Type B pancreatic cell (in vitro differentiated cells): ENCODE results near the gene DNAJB9. TPM values are rescaled to one million over a fixed set of nuclear protein-coding genes. Genes with fewer than 3 reads are reported as not detected.

ENCODE experiments used
- DNase-seq: peaks from one replicate; pipeline ENCODE4 v3.0.0; 2021; ENCODE audit warnings: mixed read lengths; ENCODE audit not compliant: unreplicated experiment; ENCODE audit errors: extremely low spot score
- H3K27ac Mint-ChIP-seq: 2 replicates; pipeline ENCODE4 v1.8.0; 2021; ENCODE audit warnings: mild to moderate bottlenecking, mixed read lengths
- H3K27me3 Mint-ChIP-seq: 2 replicates; pipeline ENCODE4 v1.8.0; 2021; ENCODE audit warnings: mixed read lengths
- H3K36me3 Mint-ChIP-seq: 2 replicates; pipeline ENCODE4 v1.8.0; 2021; ENCODE audit warnings: mixed read lengths
- H3K4me1 Mint-ChIP-seq: one replicate; pipeline ENCODE4 v1.8.0; 2021; ENCODE audit warnings: mixed read lengths; ENCODE audit not compliant: unreplicated experiment
- H3K4me3 Mint-ChIP-seq: 2 replicates; pipeline ENCODE4 v1.8.0; 2021; ENCODE audit warnings: mild to moderate bottlenecking, mixed read lengths
- H3K9me3 Mint-ChIP-seq: 2 replicates; pipeline ENCODE4 v1.8.0; 2021; ENCODE audit warnings: mixed read lengths
- CTCF ChIP-seq: fragments of 200-600 bp; sonication (generic); conservative IDR thresholded peaks from 2 replicates; pipeline ENCODE4 v1.5.0; 2021; ENCODE audit warnings: antibody characterized with exemption, mild to moderate bottlenecking
- long read RNA-seq: library from polyadenylated mRNA; unstranded; transcript quantifications from one replicate; pipeline ENCODE4 v2.0.0, GENCODE V29; 2020
- total RNA-seq: library from RNA; stranded (reverse); gene quantifications from 2 replicates; pipeline ENCODE4 v1.2.1, GENCODE V29; 2021; ENCODE audit warnings: low replicate concordance

The DNAJB9 gene
- total RNA-seq: 16.9 and 21.5 TPM in 2 replicates
- long read RNA-seq, transcript DNAJB9-201 (3 exons, 2,715 nt): major isoform, 179 of 187 reads
- long read RNA-seq, partial matches to known transcripts: 4 of 187 reads
- long read RNA-seq, other reads (novel, unspliced or antisense): 4 of 187 reads

DNA sequence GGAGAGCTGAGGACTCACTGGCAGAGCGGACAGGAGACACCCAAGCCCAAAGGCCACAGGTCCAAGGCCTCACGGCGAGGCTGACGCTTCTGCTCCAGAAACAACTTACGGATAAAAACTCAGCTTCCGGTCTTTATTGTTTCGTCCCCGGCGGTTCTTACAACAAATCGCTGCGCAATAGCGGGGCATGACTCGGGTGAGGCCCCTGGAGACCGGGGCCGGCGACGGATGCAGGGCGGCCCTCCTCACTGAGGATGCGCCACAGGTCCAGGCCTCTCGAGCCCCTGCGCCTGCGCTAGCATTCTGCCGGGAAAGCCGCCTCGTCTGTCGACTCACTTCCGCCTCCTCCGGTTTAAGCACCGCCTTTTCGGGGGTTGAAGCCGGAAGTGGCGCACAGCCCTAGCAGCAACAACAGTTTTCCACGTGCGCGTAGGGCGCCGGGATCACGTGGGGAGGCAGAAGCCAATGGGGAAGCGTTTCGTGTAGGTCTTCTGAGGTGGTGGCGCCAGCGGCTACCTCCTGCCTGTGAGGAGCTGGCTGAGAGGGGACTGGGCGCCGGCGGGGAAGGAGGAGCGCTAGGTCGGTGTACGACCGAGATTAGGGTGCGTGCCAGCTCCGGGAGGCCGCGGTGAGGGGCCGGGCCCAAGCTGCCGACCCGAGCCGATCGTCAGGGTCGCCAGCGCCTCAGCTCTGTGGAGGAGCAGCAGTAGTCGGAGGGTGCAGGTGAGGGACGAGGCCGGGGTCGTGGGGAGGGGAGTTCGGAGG, at the start of gene DNAJB9, which contains the start of gene THAP5:
Gene DNAJB9, plus strand, starts transcription at position 494 of the 765 bp plus-strand sequence. CDS start 1,853 bp downstream, outside the sequence.
Gene THAP5, minus strand, starts transcription at position 326 of the 765 bp plus-strand sequence. Its CDS starts 137 bp downstream, at position 189.
- DNase-seq: peak; percentile 99
- H3K27me3 Mint-ChIP-seq: no peaks in the 10 kb centered on the region
- H3K27ac Mint-ChIP-seq: peak within 1 kb of the TSS; percentile 99
- no peaks in the 10 kb centered on the region for H3K9me3 Mint-ChIP-seq
- TF ChIP-seq CTCF: no peak
- H3K4me3 Mint-ChIP-seq: peak within 1 kb of the TSS; percentile 95
- H3K4me1 Mint-ChIP-seq: peaks cover 15% of the 10 kb centered on the region
- peaks cover 23% of the 10 kb centered on the region for H3K36me3 Mint-ChIP-seq

DNA sequence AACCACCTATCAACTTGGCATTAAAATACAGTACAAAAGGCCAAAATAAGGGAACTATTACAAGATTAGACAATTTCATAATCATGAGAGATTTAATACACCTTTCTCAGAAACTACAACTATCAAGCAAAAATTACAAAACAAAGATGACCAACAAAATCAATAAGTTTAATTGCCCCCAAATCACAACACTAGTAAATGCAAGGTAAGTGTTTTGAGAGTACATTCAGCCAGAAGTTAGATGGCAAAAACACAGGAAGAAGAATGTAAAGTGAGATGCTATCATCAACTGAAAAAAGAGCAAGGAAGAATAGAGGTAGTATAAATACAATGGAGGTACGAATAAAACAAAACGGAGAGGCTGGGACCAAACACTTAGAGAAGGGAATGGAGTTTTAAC, 46.9 kb upstream of the DNAJB9 start:
- Mint-ChIP-seq H3K36me3 (peaks cover 10% of the 10 kb centered on the region), H3K9me3 (no peaks in the 10 kb centered on the region), H3K27me3 (no peaks in the 10 kb centered on the region), H3K4me1 (peaks cover 26% of the 10 kb centered on the region), H3K4me3 (peak overlapping the region; percentile 4), H3K27ac (peak overlapping the region; percentile 0)
- DNase-seq: no peak
- no peak for TF ChIP-seq CTCF

DNA sequence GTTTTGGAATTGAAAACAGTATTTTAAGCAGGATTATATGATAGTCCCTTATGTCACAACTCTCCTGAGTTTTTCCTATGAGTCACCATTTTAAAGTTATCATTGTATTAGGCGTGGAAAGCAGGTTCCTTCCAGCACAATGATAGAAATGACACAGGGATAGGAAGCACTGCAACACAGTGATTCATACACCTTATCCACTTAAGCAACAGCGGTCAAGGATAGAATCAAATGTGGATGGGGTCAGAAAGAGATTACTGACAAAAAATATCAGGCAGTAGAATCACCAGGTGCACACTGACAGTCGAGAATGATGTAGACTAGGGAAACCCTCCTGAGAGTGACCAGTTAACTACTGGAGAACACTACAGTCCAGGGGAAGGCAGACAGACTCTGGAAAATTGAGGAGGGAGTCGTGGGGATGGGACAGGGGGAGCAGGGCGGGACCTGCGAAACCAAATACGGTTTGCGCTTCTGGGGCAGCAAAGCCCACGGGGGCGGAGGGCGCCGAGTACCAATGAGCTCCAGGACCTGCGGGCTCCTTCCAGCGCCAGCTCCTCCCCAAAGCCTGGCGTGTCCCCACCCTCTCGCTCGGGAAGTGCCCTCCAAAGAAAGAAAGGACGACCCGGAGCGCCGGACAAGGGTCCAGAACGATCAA, 44.2 kb upstream of the DNAJB9 start:
- H3K4me3 Mint-ChIP-seq: peak overlapping the region; percentile 96
- peak overlapping the region; percentile 99 for H3K27ac Mint-ChIP-seq
- no peaks in the 10 kb centered on the region for H3K36me3 Mint-ChIP-seq
- H3K27me3 Mint-ChIP-seq: no peaks in the 10 kb centered on the region
- TF ChIP-seq CTCF: no peak
- no peaks in the 10 kb centered on the region for H3K9me3 Mint-ChIP-seq
- H3K4me1 Mint-ChIP-seq: peaks cover 23% of the 10 kb centered on the region
- DNase-seq: no peak

GRCh38 chr7:108525985-108526767, 43.5 kb upstream of the DNAJB9 start, which contains the start of gene PNPLA8:
Gene PNPLA8, minus strand, starts transcription at chr7:108526135. Its CDS starts 10,644 bp downstream, at chr7:108515491.
- peak within 1 kb of the TSS; percentile 99 for H3K27ac Mint-ChIP-seq
- peak; percentile 100 for DNase-seq
- no peak for TF ChIP-seq CTCF
- peak within 1 kb of the TSS; percentile 96 for H3K4me3 Mint-ChIP-seq
- no peaks in the 10 kb centered on the region for H3K27me3 Mint-ChIP-seq
- peaks cover 23% of the 10 kb centered on the region for H3K4me1 Mint-ChIP-seq
- H3K9me3 Mint-ChIP-seq: no peaks in the 10 kb centered on the region
- no peaks in the 10 kb centered on the region for H3K36me3 Mint-ChIP-seq

- H3K36me3 Mint-ChIP-seq: no peaks in the 10 kb centered on the region
- peak overlapping the region; percentile 99 for H3K27ac Mint-ChIP-seq
- no peaks in the 10 kb centered on the region for H3K27me3 Mint-ChIP-seq
- no peaks in the 10 kb centered on the region for H3K9me3 Mint-ChIP-seq
- H3K4me3 Mint-ChIP-seq: peak overlapping the region; percentile 96
- DNase-seq: no peak
- TF ChIP-seq CTCF: no peak
- H3K4me1 Mint-ChIP-seq: peaks cover 18% of the 10 kb centered on the region
Observed at GRCh38 chr7:108526768-108527017, 43.0 kb upstream of the DNAJB9 start.
